HG03354 (cell line): ENCODE results near the gene RNF220.
"Not testable (repeated sequence)": the region's sequence is repeated elsewhere in the genome, so short reads cannot be mapped to it uniquely, and the experiment has no call there.

Experiments used
- ATAC-seq: cut with Tn5 transposase; IDR thresholded peaks from one replicate; pipeline ENCODE4 v1.9.1; 2021; ENCODE audit warnings: mild to moderate bottlenecking; ENCODE audit not compliant: unreplicated experiment, poor library complexity, severe bottlenecking

The RNF220 gene

DNA sequence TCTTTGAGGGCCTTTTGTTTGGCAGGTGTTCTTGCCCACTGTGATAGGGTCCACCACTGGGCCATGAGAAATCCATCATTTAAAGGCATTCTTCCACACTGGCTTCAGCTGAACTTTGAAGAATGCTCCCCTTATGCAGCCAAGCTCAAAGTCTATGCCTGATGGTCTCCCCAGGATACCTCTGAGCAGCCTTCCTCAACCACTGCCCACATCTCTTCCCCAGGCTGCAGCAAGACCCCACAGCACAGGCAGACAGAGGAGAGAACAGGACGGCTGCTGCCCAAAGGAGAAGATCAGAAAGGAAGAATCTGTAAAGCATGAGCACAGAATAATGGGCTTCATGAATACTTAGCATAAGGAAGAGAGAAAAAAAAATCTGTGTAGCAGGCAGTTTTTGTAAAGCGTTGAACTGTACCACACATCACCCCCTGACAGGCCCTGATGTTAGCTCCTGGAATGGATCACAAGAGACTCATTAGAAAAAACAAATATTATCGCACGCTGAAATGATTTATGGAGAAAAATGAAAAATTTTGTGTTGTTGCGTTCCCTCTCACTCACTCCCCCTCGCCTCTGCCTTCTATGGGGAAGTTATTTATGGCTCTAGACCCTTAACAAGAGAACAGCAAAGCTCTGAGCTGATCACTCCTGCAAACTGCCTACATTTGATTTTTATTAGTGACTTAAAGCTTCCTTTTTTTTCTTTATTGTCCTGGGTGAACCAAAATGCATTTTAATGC is 135.1 kb downstream of the RNF220 start:
- ATAC-seq: no peak

DNA sequence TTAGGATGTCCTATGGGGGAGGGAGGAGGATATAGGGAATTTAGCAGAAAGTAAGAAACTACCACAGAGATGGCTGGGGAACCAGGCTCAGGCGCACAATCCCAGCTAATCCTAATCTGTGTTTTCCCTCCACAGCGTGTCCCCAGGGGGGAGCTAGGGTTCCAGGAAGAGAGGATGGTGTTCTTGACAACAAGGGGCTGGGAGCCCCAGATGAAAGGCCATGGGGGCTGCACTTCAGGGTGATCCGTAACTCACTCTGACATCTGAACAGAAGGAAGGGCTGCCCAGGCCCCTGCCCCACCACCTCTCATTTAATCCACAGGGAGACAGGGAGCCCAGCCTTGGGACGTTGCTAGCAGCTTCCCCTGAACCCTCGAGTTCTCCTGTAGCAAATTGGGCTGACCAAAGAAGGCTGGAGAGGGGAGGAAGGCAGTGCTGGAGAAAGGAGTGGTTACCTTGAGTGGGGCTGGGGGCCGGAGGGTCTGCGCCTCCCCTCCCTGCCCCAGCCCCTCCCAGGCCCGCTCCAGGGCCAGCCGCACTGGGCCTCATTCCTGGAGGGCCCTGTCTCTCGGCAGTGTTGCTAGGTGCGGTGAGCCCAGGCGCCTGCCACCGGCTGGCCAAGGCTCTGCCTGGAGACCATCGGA is 137.5 kb downstream of the RNF220 start:
- no peak for ATAC-seq

GRCh38 chr1:44543064-44543744 is 138.1 kb downstream of the RNF220 start:
- no peak for ATAC-seq

- no peak for ATAC-seq
These were observed 138.7 kb downstream of the RNF220 start for GRCh38 chr1:44543786-44544185.

GRCh38 chr1:44544960-44545359 is 139.9 kb downstream of the RNF220 start:
- no peak for ATAC-seq

GRCh38 chr1:44545961-44546360 is 140.9 kb downstream of the RNF220 start:
- no peak for ATAC-seq

DNA sequence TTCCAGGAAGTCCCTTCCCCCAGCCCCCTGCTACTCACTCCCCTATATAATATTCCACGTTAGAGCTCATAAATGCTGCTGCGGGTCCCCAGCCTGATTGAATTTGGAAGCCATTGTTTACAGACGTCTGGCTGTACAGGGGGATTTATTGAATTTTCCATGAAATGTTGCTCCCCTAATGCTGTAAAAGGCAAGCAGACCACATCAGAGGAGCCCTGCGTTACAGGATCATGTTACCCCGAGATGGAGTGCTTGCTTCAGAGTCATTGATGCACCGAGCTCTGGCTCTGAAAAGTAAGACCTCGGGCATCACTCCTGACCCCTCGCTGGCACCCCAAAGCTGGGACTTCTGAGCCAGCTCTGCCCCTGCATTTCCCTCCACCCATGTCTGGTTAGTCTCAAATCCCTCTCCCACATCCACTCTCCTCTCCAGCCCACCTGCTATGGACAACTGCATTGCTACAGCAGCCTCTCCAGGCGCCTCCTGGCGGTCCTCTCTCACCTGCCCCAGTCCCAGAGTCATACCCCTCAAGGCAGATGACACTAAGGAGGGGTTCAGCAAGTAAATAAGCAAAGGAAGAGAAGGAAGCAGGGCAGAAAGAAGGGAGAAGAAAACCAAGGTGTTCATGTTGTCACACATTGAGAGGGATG is 141.5 kb downstream of the RNF220 start:
- ATAC-seq: no peak

DNA sequence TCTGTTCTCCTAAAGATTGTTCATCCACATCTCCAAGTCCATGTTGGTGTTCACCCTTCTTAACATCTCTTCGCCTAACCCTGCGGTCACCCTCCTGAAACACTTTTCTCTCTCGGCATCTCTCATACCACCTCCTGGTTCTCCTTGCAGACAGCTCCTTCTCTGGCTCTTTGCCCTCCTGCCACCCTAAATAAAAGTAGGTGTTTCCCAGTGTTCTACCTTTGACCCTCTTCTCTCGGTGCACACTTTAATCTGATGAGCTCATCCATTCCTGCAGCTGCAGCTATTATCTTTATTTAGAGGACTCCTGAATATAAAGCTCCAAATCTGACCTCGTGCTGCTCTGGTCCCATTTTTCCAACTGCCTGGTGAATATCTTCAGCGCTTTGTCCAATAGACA is 142.3 kb downstream of the RNF220 start:
- no peak for ATAC-seq

GRCh38 chr1:44547837-44548236 is 142.8 kb downstream of the RNF220 start:
- ATAC-seq: no peak

- no peak for ATAC-seq
These were observed 144.5 kb downstream of the RNF220 start for GRCh38 chr1:44549510-44549909.

DNA sequence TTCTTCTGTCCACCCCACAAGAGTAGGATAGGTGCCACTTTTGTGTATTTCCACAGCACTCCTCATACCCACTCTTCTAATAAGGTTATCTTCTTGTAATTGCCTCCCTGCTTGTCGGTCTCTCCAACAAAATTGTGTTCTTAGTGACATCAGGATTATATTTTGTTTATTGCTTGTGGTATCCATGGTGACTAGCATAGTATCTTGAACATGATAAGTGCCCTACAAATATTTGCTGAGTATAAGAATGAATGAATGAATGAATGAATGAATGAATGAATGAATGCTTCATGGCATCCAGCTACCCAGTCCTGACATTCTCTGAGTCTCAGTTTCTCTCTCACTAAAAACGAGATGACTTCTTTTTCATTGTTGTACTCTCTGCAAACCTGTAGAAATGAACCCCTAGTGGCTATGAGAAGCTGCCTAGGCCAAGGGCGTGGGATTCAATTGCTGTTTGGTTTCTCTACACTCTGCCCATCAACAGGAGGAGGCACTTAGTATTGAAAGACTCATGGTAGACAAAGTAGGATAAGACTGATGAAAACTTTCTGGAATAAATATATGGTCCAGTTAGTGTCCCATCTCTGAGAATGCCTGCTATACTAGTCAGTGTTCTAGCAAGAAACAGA is 148.2 kb downstream of the RNF220 start:
- ATAC-seq: no peak

GRCh38 chr1:44553771-44554170 is 148.7 kb downstream of the RNF220 start:
- no peak for ATAC-seq

DNA sequence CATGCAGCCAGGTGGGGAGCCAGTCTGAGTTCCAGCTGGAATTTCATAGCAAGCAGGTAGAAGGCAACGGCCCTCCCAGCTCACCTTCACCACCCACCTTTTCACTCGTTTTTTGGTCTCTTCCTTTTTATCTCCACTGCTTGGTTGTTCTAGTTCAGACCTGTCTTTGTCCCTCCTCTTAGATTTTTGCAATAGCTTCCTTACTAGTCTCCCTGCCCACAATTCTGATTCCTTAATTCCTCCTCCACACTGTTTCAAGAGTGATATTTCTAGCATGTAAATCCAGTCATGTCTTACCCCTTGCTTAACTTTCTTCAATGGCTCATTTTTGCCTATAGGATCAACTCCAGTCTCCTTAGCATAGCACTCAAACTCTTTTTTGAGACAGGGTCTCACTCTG is 149.7 kb downstream of the RNF220 start:
- no peak for ATAC-seq

DNA sequence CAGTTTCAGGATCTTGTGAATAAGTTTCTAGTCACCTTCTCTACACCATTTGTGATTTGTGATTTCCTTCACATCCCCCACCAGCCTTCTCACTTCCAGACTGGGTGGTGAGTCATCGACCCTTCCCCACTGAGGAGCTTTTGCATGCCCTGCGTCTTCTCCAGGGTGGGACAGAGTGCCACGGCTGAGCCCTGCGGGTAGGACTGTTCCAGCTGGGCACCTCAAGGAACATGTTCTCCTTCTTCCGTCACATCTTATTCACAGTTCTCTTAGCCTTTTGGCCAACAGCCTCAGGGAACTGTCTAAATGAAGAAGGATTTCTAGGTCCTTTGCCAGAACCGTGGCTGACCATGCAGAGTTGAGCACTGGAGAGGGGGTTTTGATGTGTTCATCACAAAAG is 152.7 kb downstream of the RNF220 start:
- no peak for ATAC-seq

DNA sequence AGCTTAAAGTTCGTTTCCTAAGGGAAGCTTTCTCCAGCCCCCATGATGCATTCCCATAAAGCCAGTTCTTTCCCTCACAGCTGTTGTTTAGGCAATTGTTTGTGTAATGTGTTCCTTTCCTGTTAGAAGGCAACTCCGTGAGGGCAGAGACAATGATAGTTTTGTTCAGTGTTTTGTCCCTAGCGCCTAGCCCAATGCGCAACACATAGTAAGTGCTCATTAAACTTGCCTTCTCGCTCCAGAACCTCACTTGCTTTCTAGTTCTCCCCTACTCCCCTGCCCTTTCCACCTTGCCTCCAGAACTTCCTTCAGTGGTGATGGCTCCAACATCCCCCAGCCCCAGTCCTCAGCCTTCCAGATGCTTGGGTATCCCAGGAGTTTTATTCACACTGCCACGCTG is 153.8 kb downstream of the RNF220 start:
- no peak for ATAC-seq

- no peak for ATAC-seq
These were observed 154.3 kb downstream of the RNF220 start for GRCh38 chr1:44559330-44559729.

GRCh38 chr1:44559913-44560312 is 154.9 kb downstream of the RNF220 start:
- ATAC-seq: no peak

- ATAC-seq: not testable (repeated sequence)
These were observed 155.6 kb downstream of the RNF220 start for GRCh38 chr1:44560696-44561095.

- ATAC-seq: no peak
These were observed 160.2 kb downstream of the RNF220 start for GRCh38 chr1:44565259-44565750.

GRCh38 chr1:44565833-44566232 is 160.8 kb downstream of the RNF220 start:
- ATAC-seq: no peak
